GM12878 (cell line): ENCODE measurements around the gene COL3A1. TPM values are rescaled to one million over a fixed set of nuclear protein-coding genes. Genes with fewer than 3 reads are reported as not detected.

Source experiments
- GATAD2B ChIP-seq: fragments of 450-650 bp; conservative IDR thresholded peaks from 2 replicates; pipeline ENCODE4 v1.6.1; 2017; ENCODE audit warnings: low read depth, mild to moderate bottlenecking, moderate library complexity
- RBBP5 ChIP-seq: fragments of 200-600 bp; sonication (generic); conservative IDR thresholded peaks from 2 replicates; pipeline ENCODE4 v1.6.1; 2016
- SMC3 ChIP-seq: IDR thresholded peaks from 2 replicates; pipeline ENCODE4 v1.6.1; 2011; ENCODE audit warnings: low read length, improper control_type of control experiment, borderline replicate concordance
- STAT1 ChIP-seq: fragments of 450-650 bp; conservative IDR thresholded peaks from 2 replicates; pipeline ENCODE4 v1.6.1; 2014; ENCODE audit warnings: antibody characterized with exemption, mild to moderate bottlenecking
- USF1 ChIP-seq: IDR thresholded peaks from 2 replicates; pipeline ENCODE4 v1.6.1; 2011; ENCODE audit warnings: borderline replicate concordance, low read depth, mild to moderate bottlenecking, moderate library complexity, mixed read lengths, low read length; ENCODE audit not compliant: insufficient read depth; ENCODE audit errors: extremely low read length
- ZBTB4 ChIP-seq: fragments of 450-650 bp; formaldehyde crosslinking; IDR thresholded peaks from 2 replicates; pipeline ENCODE4 v1.4.0; 2022; ENCODE audit warnings: mild to moderate bottlenecking, moderate library complexity
- polyA plus RNA-seq, 11 experiments: library from polyadenylated mRNA; depleted of rRNA in 4 of 11; unstranded in 6 of 11; stranded (reverse) in 5 of 11; fragments of >200 nt; fragmentation: Nextera tagmentation in 4 of 11; fragmentation: Illumina TruSeq in 1 of 11; extraction: Ambion mirVana in 4 of 11; extraction: Trizol in 1 of 11; gene quantifications; 1 replicate in 1 of 11; 2 replicates in 10 of 11; pipeline versions ENCODE4 v1.2.1 to v1.2.3, GENCODE V29; 2011 to 2016; ENCODE audit warnings: inconsistent platforms in 2 of 11, missing spikeins in 2 of 11, low read depth in 1 of 11
- total RNA-seq, 4 experiments: library from RNA; depleted of rRNA in 3 of 4; stranded (reverse); fragments of >200 nt in 3 of 4; fragmentation: Illumina TruSeq in 1 of 4; extraction: Trizol in 1 of 4; gene quantifications; 2 replicates each; pipeline versions ENCODE4 v1.2.1 to v1.2.3, GENCODE V29; 2013 to 2021
- TF ChIP-seq, protein P1 (sequence below): fragments of 450-650 bp; IDR thresholded peaks from 2 replicates; pipeline ENCODE4 v1.6.1; 2016; ENCODE audit warnings: mild to moderate bottlenecking, moderate library complexity, borderline replicate concordance

COL3A1 gene
- total and polyA plus RNA-seq, 10 of the 15 experiments (the other 5 are each of a cell fraction or from before 2014, with no cell fraction given): 0.04 to 0.67 (median 0.10) TPM; not detected in 2

DNA sequence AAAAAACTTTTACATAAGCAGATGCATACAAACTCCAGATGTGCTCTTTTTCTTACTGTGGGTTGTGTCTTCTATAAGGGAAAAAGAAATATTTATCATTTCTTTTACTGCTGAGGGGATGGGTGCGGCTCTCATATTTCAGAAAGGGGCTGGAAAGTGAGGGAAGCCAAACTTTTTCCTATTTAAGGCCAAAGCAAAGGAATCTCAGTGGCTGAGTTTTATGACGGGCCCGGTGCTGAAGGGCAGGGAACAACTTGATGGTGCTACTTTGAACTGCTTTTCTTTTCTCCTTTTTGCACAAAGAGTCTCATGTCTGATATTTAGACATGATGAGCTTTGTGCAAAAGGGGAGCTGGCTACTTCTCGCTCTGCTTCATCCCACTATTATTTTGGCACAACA is at the start of gene COL3A1 (continued):
- TF ChIP-seq, protein P1, sequence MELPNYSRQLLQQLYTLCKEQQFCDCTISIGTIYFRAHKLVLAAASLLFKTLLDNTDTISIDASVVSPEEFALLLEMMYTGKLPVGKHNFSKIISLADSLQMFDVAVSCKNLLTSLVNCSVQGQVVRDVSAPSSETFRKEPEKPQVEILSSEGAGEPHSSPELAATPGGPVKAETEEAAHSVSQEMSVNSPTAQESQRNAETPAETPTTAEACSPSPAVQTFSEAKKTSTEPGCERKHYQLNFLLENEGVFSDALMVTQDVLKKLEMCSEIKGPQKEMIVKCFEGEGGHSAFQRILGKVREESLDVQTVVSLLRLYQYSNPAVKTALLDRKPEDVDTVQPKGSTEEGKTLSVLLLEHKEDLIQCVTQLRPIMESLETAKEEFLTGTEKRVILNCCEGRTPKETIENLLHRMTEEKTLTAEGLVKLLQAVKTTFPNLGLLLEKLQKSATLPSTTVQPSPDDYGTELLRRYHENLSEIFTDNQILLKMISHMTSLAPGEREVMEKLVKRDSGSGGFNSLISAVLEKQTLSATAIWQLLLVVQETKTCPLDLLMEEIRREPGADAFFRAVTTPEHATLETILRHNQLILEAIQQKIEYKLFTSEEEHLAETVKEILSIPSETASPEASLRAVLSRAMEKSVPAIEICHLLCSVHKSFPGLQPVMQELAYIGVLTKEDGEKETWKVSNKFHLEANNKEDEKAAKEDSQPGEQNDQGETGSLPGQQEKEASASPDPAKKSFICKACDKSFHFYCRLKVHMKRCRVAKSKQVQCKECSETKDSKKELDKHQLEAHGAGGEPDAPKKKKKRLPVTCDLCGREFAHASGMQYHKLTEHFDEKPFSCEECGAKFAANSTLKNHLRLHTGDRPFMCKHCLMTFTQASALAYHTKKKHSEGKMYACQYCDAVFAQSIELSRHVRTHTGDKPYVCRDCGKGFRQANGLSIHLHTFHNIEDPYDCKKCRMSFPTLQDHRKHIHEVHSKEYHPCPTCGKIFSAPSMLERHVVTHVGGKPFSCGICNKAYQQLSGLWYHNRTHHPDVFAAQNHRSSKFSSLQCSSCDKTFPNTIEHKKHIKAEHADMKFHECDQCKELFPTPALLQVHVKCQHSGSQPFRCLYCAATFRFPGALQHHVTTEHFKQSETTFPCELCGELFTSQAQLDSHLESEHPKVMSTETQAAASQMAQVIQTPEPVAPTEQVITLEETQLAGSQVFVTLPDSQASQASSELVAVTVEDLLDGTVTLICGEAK: no peak
- no peak for TF ChIP-seq STAT1
- no peak for TF ChIP-seq RBBP5
- TF ChIP-seq GATAD2B: no peak
- no peak for TF ChIP-seq USF1
- TF ChIP-seq ZBTB4 (CRISPR knock-in tag): no peak
- TF ChIP-seq SMC3: no peak
